ENCODE measurements around the gene RPL23.
A peak's percentile ranks its signal among the peaks of the same experiment; 100 is the strongest.

RPL23 gene

GRCh38 chr17:38853292-38854219 is at the start of gene RPL23:
Gene RPL23 (minus strand): TSS chr17:38853721. CDS start chr17:38853710, 11 bp downstream.
- DNase-seq, result peak; percentile 99

- peak; percentile 87 for DNase-seq
Observed at GRCh38 chr17:38900978-38901656, 47.6 kb upstream of the RPL23 start.

GRCh38 chr17:38899421-38899820 is 45.9 kb upstream of the RPL23 start:
- no peak for DNase-seq

DNA sequence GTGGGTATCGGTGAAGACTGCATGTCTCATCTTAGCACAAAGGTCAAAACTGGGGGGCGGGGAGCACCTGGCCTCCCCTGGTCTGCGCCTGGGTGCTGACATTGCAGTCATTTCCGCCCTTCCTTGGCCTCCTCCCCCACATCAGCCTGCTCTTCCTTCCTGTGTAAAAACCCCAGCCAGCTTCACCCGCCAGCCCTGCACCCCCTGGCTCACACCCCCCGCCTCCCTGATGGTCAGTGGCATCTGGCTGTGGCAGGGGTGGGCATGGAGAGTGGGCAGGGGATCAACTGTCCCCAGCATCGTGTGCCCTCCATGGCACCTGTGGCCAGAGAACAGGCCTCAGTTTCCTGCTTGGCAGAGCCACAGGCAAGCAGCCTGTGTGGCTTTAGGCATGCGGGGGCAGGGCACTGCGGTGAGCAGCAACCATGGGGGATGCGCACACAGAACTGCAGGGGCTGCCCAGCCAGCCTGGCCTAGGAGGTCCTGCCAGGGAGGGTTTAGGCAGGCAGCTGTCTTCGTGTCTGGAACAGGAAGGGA is 45.4 kb upstream of the RPL23 start:
- peak; percentile 85 for DNase-seq

- DNase-seq, result no peak
Observed at GRCh38 chr17:38898291-38898679, 44.8 kb upstream of the RPL23 start.

DNA sequence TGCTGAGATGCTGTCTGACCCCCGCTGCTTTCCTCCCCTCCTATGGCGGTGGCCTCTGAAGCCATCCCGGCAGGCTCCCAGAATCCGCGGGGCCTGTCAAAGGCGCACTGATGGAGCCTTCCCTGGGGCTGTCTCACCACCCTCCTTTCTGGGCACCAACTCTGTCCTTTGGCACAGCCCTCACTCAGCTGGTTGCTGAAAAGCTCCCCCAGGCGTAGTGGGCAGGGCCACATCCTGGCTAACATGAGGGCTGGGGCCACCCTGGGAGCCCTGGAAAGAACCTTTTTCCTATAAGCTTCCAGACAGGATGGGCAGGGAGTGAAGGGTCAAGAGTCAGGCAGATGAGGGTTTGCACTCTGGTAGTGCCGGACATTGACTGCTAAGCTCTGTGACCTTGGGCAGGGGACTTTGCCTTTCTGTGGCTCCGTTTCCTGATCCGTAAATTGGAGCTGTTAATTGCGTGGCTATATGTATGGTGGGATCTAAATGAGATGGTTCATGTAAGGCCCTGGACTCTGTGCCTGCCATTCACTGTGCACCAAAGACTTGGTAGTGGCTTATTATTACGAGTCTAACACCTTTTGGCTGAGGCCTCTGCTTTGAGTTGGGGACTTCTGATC is 44.3 kb upstream of the RPL23 start:
- no peak for DNase-seq

GRCh38 chr17:38897176-38897575 is 43.7 kb upstream of the RPL23 start:
- no peak for DNase-seq

DNA sequence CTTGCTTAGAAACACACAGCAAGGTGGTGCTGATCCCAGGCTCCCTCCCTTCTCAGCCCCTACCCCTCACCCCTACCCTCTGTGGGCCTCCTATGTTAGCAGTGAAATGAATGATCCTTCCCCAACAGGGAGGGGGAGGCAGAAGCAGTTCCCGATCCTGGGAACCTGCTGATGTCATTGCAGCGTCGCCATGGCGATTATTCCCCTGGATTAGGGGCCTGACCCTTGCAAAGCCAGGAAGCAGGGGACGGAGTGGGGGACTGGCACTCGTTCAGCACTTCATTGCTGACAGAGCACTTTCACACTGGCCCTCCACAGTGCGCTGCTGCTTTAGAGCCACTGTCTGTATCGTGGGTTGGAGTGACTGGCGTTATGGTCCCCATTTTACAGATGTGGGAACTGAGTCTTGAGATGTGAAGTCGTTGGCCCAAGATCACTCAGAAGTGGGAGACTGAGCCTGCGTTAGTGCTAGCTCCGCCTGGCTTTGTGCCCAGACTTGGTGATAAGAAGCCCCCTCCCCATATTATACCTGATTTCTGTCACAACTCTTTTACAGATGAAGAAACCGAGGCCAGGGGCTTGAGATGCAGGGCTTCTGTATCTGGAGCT is 42.9 kb upstream of the RPL23 start:
- no peak for DNase-seq

DNA sequence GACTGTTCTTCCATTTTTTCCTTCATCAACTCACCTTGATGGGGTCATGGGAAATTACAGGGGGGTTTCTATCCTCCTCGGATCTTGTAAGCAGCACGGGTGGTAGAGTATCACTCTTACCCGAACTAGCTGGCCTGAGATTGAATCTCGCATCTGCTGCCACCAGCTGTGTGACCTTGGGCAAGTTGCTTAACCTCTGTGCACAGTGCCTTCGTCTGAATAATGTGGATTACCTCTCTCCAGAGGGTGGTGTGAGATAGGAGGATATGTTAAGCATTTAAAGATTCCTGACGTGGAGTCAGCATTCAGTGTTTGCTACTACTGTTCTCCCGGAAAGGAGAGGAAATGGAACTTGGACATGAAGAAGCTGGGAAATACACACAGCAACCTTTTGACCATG is 40.8 kb upstream of the RPL23 start:
- no peak for DNase-seq

DNA sequence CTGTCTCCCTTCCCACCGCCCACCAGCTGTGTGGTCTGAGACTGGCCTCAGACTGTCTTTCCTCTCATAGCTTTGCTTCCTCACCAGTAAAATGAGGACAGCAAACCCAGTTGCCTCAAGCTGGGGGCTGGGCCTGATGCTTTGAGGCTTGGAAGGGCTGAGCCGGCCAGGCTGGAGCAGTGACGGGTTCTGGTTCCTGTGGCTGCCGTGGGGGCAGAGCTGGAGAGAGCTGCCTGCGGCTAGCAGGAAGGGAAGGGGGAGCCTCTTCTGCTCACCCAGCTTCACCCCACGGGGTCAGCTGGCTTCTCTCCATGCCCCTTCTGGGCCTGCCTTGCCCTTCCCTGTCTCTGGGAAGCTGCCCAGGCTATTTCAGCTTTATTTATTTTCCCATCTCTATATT is 40.1 kb upstream of the RPL23 start:
- peak; percentile 79 for DNase-seq

- DNase-seq, result no peak
Observed at GRCh38 chr17:38893113-38893512, 39.6 kb upstream of the RPL23 start.

DNA sequence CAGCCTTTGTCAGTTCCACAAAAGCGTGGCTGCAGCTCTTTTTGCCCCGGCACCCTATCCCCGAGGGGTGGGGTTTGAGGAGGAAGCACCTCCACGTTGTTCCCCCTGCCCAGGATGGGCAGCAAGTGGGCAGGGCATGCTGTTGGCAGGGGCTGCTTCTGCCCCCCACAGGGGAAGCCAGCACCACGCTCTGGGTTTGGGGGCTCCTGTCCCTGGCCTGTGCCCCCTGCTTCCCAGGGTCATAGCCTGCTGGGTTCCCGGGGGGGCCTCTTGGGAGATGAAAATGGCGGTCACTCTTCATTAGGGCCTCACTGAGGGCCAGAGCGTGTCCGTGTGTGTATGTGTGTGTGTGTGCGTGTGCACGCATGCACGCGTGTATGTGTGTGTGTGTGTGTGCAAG is 39.1 kb upstream of the RPL23 start:
- no peak for DNase-seq

DNA sequence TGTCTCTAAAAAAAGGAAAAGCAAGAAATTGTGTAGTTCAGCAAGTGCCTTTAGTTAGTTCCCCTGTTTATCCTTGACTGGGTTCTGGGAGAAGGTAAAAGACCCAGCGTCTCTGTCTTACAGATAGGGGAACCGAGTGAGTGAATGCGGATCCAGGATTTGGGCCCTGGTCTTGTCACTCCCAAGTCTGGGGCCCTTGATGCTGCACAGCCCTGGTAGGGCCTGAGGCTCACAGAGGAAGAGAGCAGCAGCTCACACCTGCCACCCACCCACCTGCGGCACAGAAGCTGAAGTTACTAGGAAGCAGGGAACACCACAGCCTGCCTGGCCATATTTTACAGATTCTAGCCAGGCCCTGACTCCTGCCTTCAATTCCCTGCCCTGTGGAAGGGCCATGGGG is 38.6 kb upstream of the RPL23 start:
- DNase-seq, result no peak

DNA sequence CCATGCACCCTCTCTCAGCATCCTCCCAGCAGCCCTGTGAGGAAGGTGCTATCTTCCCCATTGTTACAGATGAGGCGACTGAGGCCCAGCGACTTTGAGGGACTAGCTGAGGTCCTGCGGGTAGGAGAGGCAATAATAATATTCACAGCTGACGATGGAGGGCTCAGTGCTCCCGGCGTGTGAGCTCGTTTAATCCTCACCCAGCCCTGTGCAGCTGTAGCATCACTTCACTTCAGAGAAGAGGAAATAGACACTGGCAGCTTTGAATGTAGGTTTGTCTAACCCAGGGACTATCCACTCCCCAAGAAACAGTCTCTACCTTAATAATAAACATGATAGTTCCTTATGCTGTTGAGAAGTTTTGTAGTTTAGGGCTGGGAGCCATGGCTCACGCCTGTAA is 37.9 kb upstream of the RPL23 start:
- DNase-seq, result no peak

DNA sequence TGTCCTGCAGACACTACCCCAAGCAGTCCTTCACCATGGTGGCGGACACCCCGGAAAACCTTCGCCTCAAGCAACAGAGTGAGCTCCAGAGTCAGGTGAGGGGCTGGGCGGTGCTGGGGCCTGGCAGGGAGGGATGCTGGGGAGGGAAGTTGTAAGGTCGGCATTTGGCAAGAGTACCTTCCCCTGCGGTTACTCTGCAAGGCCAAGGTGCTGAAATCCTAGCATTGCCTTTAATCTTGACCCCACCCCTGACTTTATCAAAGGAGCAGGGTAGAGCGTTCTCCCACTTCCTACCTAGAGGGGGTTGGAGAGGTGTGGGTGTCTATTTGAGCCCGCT is 36.9 kb upstream of the RPL23 start:
- no peak for DNase-seq

- DNase-seq, result no peak
Observed at GRCh38 chr17:38889745-38890409, 36.4 kb upstream of the RPL23 start.

- no peak for DNase-seq
Observed at GRCh38 chr17:38888842-38889241, 35.3 kb upstream of the RPL23 start.

- no peak for DNase-seq
Observed at GRCh38 chr17:38886643-38887010, 33.1 kb upstream of the RPL23 start.

GRCh38 chr17:38885728-38886642 is 32.5 kb upstream of the RPL23 start:
- no peak for DNase-seq

GRCh38 chr17:38885044-38885727 is 31.7 kb upstream of the RPL23 start:
- DNase-seq, result no peak

Measured in hematopoietic multipotent progenitor cell treated with erythropoietin and hydrocortisone succinate and interleukin-3 and kit ligand, for 4 days (in vitro differentiated cells).